Neutrophil (primary cell): ENCODE data around the gene S100A8.

Source experiments
- H3K27ac ChIP-seq: fragments of 200-600 bp; sonication (generic); 2 replicates; pipeline ENCODE4 v1.5.1; 2016; ENCODE audit warnings: mild to moderate bottlenecking, moderate library complexity
- H3K27me3 ChIP-seq: fragments of 200-600 bp; sonication (generic); 2 replicates; pipeline ENCODE4 v1.6.0; 2016; ENCODE audit warnings: mild to moderate bottlenecking
- H3K36me3 ChIP-seq: fragments of 200-600 bp; sonication (generic); 2 replicates; pipeline ENCODE4 v1.5.1; 2017
- H3K4me1 ChIP-seq, 2 experiments: fragments of 200-600 bp in 1 of 2; sonication (generic) in 1 of 2; 1 replicate in 1 of 2; 2 replicates in 1 of 2; pipeline versions ENCODE4 v1.5.1 to v1.6.1; 2013 to 2016; ENCODE audit warnings: low read depth in 1 of 2, low read length in 1 of 2, mild to moderate bottlenecking in 1 of 2, moderate library complexity in 1 of 2; ENCODE audit not compliant: control insufficient read depth in 1 of 2, insufficient read depth in 1 of 2
- H3K4me3 ChIP-seq, 2 experiments: fragments of 200-600 bp in 1 of 2; sonication (generic) in 1 of 2; 1 replicate in 1 of 2; 2 replicates in 1 of 2; pipeline ENCODE4 v1.5.1; 2013 to 2016; ENCODE audit warnings: low read depth in 1 of 2, low read length in 1 of 2, mild to moderate bottlenecking in 1 of 2, moderate library complexity in 1 of 2
- H3K9me3 ChIP-seq: fragments of 200-600 bp; sonication (generic); 2 replicates; pipeline ENCODE4 v1.5.1; 2016
- CTCF ChIP-seq: fragments of 200-600 bp; sonication (generic); IDR thresholded peaks from 2 replicates; pipeline ENCODE4 v1.5.1; 2016; ENCODE audit warnings: antibody characterized with exemption

S100A8 gene

GRCh38 chr1:153374071-153374470, 16.8 kb downstream of the S100A8 start:
- Histone ChIP-seq H3K27me3 (no peaks in the 10 kb centered on the region), H3K36me3 (peaks cover 9% of the 10 kb centered on the region), H3K9me3 (no peaks in the 10 kb centered on the region), H3K4me3 (peak overlapping the region; percentile 65 to 75), H3K4me1 (peaks cover 100% of the 10 kb centered on the region in 2 experiments), H3K27ac (peak overlapping the region; percentile 100)
- no peak for TF ChIP-seq CTCF

GRCh38 chr1:153372571-153372970, 18.3 kb downstream of the S100A8 start:
- Histone ChIP-seq H3K27ac (peak overlapping the region; percentile 100), H3K9me3 (no peaks in the 10 kb centered on the region), H3K4me3 (peak overlapping the region; percentile 36 to 65), H3K27me3 (no peaks in the 10 kb centered on the region), H3K4me1 (peaks cover 100% of the 10 kb centered on the region in 2 experiments), H3K36me3 (peaks cover 9% of the 10 kb centered on the region)
- no peak for TF ChIP-seq CTCF

GRCh38 chr1:153371231-153371630, 19.6 kb downstream of the S100A8 start:
- Histone ChIP-seq H3K9me3 (no peaks in the 10 kb centered on the region), H3K4me3 (peak overlapping the region; percentile 19 to 65), H3K27ac (peak overlapping the region; percentile 100), H3K4me1 (peaks cover 100% of the 10 kb centered on the region in 2 experiments), H3K27me3 (no peaks in the 10 kb centered on the region), H3K36me3 (peaks cover 9% of the 10 kb centered on the region)
- TF ChIP-seq CTCF = no peak

GRCh38 chr1:153370146-153370545, 20.7 kb downstream of the S100A8 start:
- no peaks in the 10 kb centered on the region for H3K27me3 ChIP-seq
- peaks cover 9% of the 10 kb centered on the region for H3K36me3 ChIP-seq
- no peak overlapping the region for H3K4me3 ChIP-seq
- no peak for TF ChIP-seq CTCF
- H3K27ac ChIP-seq = peak overlapping the region; percentile 100
- no peaks in the 10 kb centered on the region for H3K9me3 ChIP-seq
- H3K4me1 ChIP-seq = peaks cover 100% of the 10 kb centered on the region in 2 experiments

- Histone ChIP-seq H3K4me3 (peak overlapping the region; percentile 36 to 97), H3K36me3 (peaks cover 6% of the 10 kb centered on the region), H3K27ac (peak overlapping the region; percentile 100), H3K4me1 (peaks cover 100% of the 10 kb centered on the region in 2 experiments), H3K27me3 (no peaks in the 10 kb centered on the region), H3K9me3 (no peaks in the 10 kb centered on the region)
- TF ChIP-seq CTCF = no peak
These were observed 22.4 kb downstream of the S100A8 start for GRCh38 chr1:153368495-153368894.

- peaks cover 100% of the 10 kb centered on the region in 2 experiments for H3K4me1 ChIP-seq
- H3K36me3 ChIP-seq = no peaks in the 10 kb centered on the region
These were observed 23.8 kb downstream of the S100A8 start for GRCh38 chr1:153367090-153367489.

More at GRCh38 chr1:153367090-153367489, 23.8 kb downstream of the S100A8 start:
- Histone ChIP-seq H3K27ac (peak overlapping the region; percentile 100), H3K9me3 (no peaks in the 10 kb centered on the region), H3K27me3 (no peaks in the 10 kb centered on the region), H3K4me3 (peak overlapping the region; percentile 42 to 97)
- TF ChIP-seq CTCF = no peak
